ENCODE measurements around the gene TUBB1.
A peak's percentile ranks its signal among the peaks of the same experiment; 100 is the strongest.

TUBB1 gene

DNA sequence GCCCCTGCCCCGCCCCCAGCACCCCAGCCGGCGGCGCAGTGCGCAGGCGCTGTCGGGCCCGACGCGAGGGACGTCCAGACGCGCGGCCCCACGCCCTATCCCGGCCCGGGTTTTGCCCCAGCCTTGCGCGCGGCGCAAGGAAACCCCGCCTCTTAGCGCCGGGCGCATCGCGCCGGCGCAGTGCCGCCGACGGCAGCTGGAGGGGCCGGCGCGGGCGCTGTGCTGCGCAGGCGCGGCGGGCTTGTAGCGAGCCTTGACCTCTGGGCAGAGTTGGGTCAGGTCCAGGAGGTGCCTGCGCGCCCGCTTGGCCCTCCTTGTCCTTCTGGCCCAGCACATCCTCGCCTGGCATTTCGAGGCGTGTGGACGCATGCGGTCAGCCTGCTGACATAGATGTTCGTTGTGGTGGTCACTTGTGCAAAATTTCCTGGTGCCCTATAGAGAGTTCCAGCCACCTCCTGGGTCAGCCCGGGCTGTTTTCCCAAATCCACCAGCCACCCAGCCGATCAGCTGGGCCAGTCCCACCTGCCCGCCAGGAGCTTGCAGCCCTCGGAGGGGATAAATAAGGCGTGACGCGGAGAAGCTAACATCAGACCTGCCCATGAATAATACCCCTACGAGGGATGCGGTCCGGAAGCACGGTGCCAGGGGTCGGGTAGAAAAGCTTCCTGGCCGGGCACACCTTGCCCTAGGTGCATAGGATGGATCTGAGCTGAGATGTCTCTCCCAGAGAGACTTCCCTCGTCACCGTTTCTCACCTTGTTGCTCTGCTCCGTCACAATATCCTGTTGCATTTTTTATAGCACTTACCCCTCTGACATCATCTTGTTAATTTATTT, 23.8 kb downstream of the TUBB1 start:
- DNase-seq (ENCODE audit: low read depth): peak; percentile 91

DNA sequence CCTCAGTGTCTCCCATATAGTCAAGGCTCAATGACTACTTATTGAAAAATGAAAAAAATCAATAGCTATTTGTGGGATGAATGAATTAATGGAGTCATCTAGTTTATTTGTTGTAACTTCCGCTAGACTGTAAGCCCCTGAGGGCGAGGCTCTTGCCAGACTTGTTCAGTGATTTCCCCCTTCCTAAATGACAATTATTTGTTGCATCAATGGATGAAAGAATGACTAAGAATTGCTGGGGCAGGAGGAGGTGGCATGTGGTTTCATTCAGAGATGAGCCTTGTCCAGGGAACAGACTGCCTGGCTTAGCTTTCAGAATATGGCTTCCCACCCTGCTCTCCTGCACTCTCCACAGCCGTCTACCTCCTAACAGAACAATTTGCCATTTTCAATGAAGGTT, 24.5 kb downstream of the TUBB1 start:
- no peak for DNase-seq (ENCODE audit: low read depth)

DNA sequence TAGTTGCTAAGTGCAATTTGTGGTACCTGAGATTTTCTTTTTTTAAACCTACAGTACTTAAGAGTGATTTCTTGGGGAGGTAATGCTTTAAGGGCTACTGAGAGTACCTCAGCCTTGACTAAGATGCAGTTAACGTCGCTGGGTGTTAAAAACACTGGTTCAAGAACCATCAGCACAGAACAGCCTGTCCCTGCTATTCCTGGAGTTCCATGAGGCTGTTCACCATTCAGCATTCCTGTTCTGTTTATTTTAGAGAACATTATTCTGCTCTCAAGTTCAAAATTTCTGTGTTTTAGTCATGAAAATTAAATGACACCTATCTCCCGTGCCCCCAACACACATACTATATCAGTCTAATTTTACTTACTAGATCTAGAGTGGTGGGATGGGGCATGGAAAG, 25.1 kb downstream of the TUBB1 start:
- DNase-seq (ENCODE audit: low read depth): no peak

GRCh38 chr20:59044796-59045195, 25.6 kb downstream of the TUBB1 start:
- no peak for DNase-seq (ENCODE audit: low read depth)

GRCh38 chr20:59046862-59047261, 27.6 kb downstream of the TUBB1 start:
- no peak for DNase-seq (ENCODE audit: low read depth)

DNA sequence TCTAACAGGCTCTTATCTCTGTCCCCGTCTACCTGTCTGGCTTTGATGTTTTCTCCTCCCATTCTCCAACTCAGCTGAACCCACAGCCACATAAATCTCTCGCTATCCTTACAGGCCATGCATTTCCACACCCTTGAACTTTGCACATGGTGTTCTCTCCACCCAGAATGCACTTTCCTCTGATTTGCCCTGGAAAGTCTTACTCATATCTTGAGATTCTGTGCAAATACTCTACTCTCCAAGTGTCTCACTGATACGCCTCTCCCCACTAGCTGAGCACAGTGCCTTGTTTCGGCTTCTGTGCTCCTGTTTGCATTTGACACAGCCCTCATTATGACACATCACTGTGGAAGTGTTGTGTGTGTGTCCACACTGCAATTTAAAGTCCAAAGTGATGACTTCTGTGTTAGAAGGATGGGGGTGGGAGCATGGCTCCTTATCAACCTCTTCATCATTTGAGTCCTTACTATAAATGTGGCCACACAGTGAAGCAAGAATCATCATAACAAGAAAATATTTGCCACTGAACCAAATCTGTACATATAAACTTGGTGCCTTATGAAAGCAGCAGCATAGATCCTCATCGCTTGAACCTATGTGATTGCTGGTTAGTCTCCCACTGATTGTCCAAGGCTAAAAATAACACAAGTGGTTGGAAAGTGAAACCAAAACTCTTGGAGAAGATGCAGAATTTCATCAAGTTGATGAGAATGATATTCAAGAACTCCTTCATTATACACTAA, 28.9 kb downstream of the TUBB1 start:
- DNase-seq (ENCODE audit: low read depth): no peak

DNA sequence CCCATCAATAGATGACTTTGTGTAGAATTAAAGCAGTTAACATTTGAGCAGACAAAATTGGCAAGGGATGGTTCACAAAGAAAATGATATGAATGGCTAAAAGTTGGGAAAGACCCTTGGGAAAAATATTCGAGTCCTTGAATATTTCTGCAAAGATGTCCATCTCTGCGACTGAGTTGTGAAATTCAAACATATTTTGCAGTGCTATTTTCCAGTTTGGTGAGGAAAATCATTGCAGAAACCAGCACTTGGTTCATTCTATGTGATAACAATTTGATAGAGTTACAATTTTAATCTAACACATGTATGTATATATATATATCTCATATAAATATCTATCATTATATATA, 29.4 kb downstream of the TUBB1 start:
- DNase-seq (ENCODE audit: low read depth): no peak

- no peak for DNase-seq (ENCODE audit: low read depth)
Measured at GRCh38 chr20:59050437-59050836, 31.2 kb downstream of the TUBB1 start.

- DNase-seq (ENCODE audit: low read depth): no peak
Measured at GRCh38 chr20:59051666-59052185, 32.5 kb downstream of the TUBB1 start.

GRCh38 chr20:59055302-59055701, 36.1 kb downstream of the TUBB1 start:
- no peak for DNase-seq (ENCODE audit: low read depth)

- no peak for DNase-seq (ENCODE audit: low read depth)
Measured at GRCh38 chr20:59062081-59062480, 42.9 kb downstream of the TUBB1 start.

- DNase-seq (ENCODE audit: low read depth): no peak
Measured at GRCh38 chr20:59063358-59064213, 44.4 kb downstream of the TUBB1 start.

DNA sequence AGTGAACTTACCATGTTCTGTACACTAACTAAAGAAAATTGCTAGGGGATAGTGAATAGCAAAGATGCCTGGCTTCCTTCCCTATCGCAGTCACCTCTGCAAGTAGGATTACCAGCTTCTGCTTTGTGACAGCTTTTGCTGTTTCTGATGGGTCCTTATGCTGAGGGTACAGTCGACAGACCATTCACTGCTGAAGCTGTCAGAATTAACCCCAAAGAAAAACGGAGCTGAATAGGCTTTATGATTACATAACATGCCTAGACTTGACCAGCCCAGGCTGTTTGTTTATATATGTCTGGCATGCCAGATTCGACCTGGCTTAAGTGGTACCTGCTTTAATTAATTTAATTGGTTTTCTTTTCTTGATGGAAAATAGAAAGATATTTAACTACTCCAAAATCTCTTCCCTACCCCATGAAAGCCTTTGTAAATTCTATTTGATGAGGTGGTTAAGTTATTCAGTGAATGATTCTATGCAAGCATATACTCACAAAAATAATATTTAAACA, 45.0 kb downstream of the TUBB1 start:
- no peak for DNase-seq (ENCODE audit: low read depth)

DNA sequence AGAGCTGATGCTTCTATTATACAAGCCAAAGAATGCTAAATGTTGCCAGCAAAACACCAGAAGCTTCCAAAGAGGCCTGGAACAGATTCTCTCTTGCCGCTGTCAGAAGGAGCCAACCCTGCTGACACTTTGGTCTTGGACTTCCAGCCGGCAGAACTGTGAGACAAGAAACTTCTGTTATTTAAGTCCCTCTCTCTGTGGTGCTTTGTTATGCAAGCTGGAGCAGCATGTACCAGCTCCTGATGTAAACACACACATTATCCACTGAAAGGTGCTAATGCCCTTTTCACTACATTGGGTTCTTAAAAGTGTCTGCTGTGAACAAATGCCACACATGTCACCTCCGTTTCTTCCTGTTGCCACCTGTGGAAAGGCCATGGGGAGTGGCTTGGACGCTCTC, 49.3 kb downstream of the TUBB1 start:
- no peak for DNase-seq (ENCODE audit: low read depth)

DNA sequence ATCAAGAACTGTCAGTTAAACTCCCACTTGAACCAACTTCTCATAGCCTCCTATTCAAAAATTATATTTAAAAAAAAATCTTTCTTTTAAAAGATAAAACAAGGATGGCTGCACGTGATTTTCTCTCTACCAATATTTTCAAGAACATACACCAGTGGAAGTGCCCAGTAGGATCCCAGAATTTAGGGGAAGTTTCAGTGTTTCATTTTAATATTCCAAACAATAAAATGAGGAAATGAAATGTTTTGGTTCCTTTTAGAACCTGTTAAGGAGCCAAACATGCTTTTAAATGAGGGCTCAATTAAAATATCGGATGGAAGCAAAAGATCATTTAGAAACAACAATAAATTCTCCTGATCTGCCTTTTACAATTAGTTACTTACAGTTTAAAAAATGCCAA, 49.8 kb downstream of the TUBB1 start:
- DNase-seq (ENCODE audit: low read depth): no peak

- DNase-seq (ENCODE audit: low read depth): no peak
Measured at GRCh38 chr20:59071216-59071615, 52.0 kb downstream of the TUBB1 start.

- DNase-seq (ENCODE audit: low read depth): no peak
Measured at GRCh38 chr20:59073582-59073981, 54.4 kb downstream of the TUBB1 start.

DNA sequence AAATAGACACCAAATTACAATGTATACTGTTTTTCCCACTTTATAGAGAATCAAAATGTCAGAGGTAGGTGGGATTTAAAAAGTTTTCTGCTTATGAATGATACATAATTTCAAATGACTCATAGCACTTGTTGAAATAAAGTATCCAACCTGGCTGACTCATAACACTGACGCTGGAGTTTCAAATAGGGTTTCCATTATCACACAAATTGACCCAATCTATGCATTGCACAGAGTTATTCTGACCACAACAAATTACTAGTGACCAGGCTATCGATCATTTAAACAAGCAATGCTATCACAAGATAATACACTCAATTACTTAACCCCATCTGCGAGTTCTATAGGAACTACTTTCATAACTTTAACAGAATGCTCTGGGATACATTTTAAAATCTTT, 55.2 kb downstream of the TUBB1 start:
- DNase-seq (ENCODE audit: low read depth): no peak

GRCh38 chr20:59075934-59076508, 56.8 kb downstream of the TUBB1 start:
- DNase-seq (ENCODE audit: low read depth): no peak

All from stimulated activated CD8-positive, alpha-beta memory T cell treated with anti-CD3 and anti-CD28 coated beads, Interleukin-15, amount 100 ng/mL, for 24 hours (primary cell).